ENCODE data around the gene NAA40. TPM values are rescaled to one million over a fixed set of nuclear protein-coding genes. Genes with fewer than 3 reads are reported as not detected.
A peak's percentile ranks its signal among the peaks of the same experiment; 100 is the strongest.

Gene NAA40
- total and polyA plus RNA-seq, 8 donors, result 6.8 to 25.7 (median 13.9) TPM

DNA sequence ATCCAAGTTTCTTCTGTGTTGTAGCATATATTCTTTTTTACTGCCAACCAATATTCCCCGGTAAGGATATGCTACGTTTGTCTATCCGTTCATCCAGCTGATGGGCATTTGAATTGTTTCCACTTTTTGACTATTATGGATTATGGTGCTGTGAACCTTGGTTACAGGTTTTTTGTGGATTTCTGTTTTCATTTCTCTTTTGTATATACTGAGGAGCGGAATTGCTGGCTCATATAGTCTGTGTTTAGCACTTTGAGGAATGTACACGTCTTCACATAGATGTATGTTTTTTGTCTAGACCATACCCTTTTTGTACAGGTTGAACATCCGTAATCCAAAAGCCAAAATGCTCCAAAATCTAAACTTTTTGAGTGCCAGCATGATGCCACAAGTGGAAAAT is 45.4 kb upstream of the NAA40 start:
- 97 to 99% methylated on average over 6 of the region's 6 CpGs for WGBS, 2 donors
- ATAC-seq, result no peak
- Histone ChIP-seq H3K27ac (no peak overlapping the region), H3K4me1 (peaks cover 25 to 29% (median 26%) of the 10 kb centered on the region in 3 donors), H3K36me3 (peaks cover 0 to 10% (median under 1%) of the 10 kb centered on the region in 3 donors), H3K4me3 (no peak overlapping the region), H3K27me3 (no peaks in the 10 kb centered on the region), H3K9me3 (no peaks in the 10 kb centered on the region)
- no peak for DNase-seq
- FAIRE-seq, result no peak
- intact Hi-C loops (cut with DNase I), result no loop called here
- TF ChIP-seq, protein P1, sequence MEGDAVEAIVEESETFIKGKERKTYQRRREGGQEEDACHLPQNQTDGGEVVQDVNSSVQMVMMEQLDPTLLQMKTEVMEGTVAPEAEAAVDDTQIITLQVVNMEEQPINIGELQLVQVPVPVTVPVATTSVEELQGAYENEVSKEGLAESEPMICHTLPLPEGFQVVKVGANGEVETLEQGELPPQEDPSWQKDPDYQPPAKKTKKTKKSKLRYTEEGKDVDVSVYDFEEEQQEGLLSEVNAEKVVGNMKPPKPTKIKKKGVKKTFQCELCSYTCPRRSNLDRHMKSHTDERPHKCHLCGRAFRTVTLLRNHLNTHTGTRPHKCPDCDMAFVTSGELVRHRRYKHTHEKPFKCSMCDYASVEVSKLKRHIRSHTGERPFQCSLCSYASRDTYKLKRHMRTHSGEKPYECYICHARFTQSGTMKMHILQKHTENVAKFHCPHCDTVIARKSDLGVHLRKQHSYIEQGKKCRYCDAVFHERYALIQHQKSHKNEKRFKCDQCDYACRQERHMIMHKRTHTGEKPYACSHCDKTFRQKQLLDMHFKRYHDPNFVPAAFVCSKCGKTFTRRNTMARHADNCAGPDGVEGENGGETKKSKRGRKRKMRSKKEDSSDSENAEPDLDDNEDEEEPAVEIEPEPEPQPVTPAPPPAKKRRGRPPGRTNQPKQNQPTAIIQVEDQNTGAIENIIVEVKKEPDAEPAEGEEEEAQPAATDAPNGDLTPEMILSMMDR (IDR thresholded peaks at IDR 0.05), result no peak

DNA sequence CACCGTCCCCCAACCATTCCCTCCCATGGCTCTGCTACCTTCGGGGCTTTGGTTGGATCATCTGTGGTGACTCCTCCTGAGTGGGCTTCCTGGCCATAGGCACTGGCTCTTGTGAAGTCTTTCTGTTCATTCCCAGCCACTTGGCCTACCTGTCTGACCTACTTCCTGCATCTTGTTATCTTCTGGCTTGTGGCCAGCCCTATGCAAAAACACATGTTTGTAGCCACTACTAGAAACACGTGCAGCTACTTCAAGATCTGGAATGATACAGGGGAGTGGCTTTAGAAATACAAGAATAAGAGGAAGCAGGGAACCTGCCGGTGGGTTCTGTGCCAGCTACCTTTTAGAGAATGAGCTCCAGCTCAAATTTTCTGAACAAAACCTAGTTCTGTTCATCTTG is 42.7 kb upstream of the NAA40 start:
- DNase-seq, result peak in 4 of 6 donors; percentile 63 to 76 (median 68)
- FAIRE-seq, result no peak
- no peak overlapping the region for H3K27ac ChIP-seq
- TF ChIP-seq, protein P1 (IDR thresholded peaks at IDR 0.05), result no peak
- peaks cover 12 to 37% (median 26%) of the 10 kb centered on the region in 3 donors for H3K36me3 ChIP-seq
- no peak overlapping the region for H3K4me3 ChIP-seq
- intact Hi-C loops (cut with DNase I), result no loop called here
- no peaks in the 10 kb centered on the region for H3K9me3 ChIP-seq
- ATAC-seq, result peak; percentile 74 to 91 (median 84)
- no peaks in the 10 kb centered on the region for H3K27me3 ChIP-seq
- 44 to 46% methylated on average over 4 of the region's 4 CpGs for WGBS, 2 donors
- H3K4me1 ChIP-seq, result peaks cover 6 to 13% (median 10%) of the 10 kb centered on the region in 3 donors

DNA sequence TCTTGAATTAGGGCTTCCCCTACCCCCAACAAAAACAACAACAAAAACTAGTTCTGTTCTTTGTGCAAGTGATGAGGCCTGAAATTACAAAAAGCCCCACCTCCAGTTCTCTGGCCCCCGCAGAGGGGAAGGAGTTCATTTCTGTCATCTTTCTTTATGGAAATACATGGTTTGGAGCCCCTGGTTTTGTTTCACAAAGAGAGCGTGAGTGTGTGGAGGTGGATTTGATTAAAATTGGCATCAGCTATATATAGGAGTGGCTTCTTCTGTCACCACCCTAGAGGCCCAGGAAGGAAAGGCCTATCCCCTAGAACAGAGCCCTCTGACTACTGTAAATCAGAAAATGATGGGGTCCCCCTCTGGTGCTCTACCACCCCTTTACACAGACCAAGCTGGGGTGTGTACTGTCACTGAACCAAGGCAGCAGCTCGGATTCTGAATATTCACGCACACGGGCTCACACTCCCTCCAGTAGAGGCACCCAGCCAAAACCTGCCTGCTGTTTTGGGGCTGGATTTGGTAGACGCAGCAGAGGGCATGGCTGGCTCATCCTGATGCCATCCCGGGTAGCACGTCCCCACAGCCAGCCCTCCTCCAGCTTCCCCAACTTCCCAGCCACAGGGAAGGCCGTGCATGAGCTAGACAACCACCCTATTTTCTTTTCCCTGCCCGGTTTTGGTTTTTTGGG is 41.2 kb upstream of the NAA40 start:
- Histone ChIP-seq H3K9me3 (no peaks in the 10 kb centered on the region), H3K4me3 (no peak overlapping the region), H3K36me3 (peaks cover 17 to 48% (median 36%) of the 10 kb centered on the region in 3 donors), H3K4me1 (peaks cover 5 to 10% (median 7%) of the 10 kb centered on the region in 3 donors), H3K27me3 (no peaks in the 10 kb centered on the region), H3K27ac (no peak overlapping the region)
- no peak for FAIRE-seq
- 88 to 92% methylated on average over 10 of the region's 10 CpGs for WGBS, 2 donors
- no peak for DNase-seq
- intact Hi-C loops (cut with DNase I), result no loop called here
- TF ChIP-seq, protein P1 (IDR thresholded peaks at IDR 0.05), result no peak
- no peak for ATAC-seq

DNA sequence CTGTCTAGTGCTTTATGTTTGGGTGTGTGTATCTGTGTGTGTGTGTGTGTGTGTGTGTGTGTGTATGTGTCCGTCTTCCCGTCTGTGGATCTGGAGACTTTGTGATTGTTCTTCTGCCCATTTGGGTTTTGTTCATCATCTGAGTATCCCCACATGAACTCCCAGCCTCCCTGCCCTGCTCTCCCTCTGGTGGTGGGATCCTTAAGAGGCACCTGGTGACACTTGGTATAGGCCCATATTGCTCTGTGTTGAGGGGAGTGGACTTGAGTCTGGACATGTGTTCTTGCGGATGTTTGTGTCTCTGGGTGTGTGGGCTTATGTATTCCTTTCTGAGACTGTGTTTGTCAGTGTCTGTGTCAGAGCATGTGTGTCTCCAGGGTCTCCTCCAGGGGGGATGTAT is 37.1 kb upstream of the NAA40 start:
- Histone ChIP-seq H3K4me3 (no peak overlapping the region), H3K27ac (no peak overlapping the region), H3K27me3 (no peaks in the 10 kb centered on the region), H3K9me3 (no peaks in the 10 kb centered on the region), H3K36me3 (peaks cover 24 to 74% (median 58%) of the 10 kb centered on the region in 3 donors), H3K4me1 (peaks cover 0 to under 1% (median under 1%) of the 10 kb centered on the region in 3 donors)
- TF ChIP-seq, protein P1 (IDR thresholded peaks at IDR 0.05), result no peak
- no peak for ATAC-seq
- no peak for FAIRE-seq
- intact Hi-C loops (cut with DNase I), result loop anchor here in 1 of 3 donors (10.0 kb wide), 1 partner anchor 67 kb away; the partner anchor contains the start of gene MARK2
- no peak for DNase-seq
- 78 to 79% methylated on average over 3 of the region's 3 CpGs for WGBS, 2 donors

DNA sequence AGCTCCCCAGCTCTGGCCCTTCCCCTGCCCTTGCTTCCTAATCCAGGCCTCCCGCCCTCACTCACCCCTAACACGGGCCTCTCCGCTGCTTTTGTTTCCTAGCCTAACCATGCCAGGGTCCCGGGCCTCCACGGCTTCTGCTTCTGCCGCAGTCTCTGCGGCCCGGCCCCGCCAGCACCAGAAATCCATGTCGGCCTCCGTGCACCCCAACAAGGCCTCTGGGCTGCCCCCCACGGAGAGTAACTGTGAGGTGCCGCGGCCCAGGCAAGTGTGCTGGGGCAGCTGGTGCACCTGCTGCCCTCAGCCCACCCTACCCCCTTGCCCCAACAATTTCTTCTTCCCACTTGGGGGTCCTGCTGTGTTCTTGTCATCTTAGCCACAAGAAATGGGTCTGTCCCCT is 34.9 kb upstream of the NAA40 start:
- no peak for FAIRE-seq
- TF ChIP-seq, protein P1 (IDR thresholded peaks at IDR 0.05), result no peak

More for the DNA sequence above, 34.9 kb upstream of the NAA40 start:
- 95 to 96% methylated on average over 14 of the region's 14 CpGs for WGBS, 2 donors
- peaks cover 26 to 76% (median 52%) of the 10 kb centered on the region in 3 donors for H3K36me3 ChIP-seq
- no peak overlapping the region for H3K27ac ChIP-seq
- H3K4me3 ChIP-seq, result no peak overlapping the region
- DNase-seq (no peak), ATAC-seq (no peak)
- no peaks in the 10 kb centered on the region for H3K27me3 ChIP-seq
- H3K4me1 ChIP-seq, result no peaks in the 10 kb centered on the region
- intact Hi-C loops (cut with DNase I), result loop anchor here in 1 of 3 donors (10.0 kb wide), 1 partner anchor 69 kb away; the partner anchor contains the start of gene MARK2
- no peaks in the 10 kb centered on the region for H3K9me3 ChIP-seq
